Stimulated activated CD8-positive, alpha-beta memory T cell treated with anti-CD3 and anti-CD28 coated beads, Interleukin-4, amount 100 ng/mL, for 48 hours (primary cell): ENCODE results near the gene LTF.

Experiments
- DNase-seq: peaks from one replicate; pipeline ENCODE4 v3.0.0-alpha.2; 2020

The LTF gene

DNA sequence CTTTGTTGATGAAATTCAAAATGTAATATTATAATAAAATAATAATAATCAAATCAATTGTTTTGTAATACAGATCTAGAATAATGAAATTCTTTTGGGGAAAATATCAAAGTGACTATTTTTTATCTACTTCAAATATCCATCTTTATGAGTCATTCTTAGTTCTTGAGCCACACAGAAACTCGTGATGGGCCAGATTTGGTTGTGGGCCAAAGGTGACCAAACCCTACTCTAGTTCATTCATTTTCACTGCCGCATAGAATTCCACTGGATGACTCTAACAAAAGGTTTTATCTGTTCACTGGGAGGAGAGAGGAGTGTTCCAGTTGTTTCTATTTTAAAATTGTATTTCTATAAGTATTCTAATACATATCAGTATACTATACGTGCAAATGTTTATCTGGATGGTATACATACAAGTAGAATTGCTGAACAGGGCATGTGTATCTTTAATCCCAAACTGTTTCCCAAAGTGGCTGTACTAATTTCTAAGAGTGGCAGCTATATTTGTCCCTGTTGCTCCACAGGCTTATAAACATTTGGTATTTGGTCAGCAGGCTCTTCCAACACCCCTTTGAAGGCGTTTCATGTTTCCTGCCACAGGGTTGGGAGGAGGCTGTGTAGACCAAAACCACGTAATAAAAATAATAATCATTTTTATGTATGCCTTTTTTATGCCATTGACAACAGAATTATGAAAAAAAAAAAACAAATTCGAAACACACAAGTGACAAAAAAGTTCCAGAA, 25.8 kb upstream of the LTF start:
- no peak for DNase-seq

DNA sequence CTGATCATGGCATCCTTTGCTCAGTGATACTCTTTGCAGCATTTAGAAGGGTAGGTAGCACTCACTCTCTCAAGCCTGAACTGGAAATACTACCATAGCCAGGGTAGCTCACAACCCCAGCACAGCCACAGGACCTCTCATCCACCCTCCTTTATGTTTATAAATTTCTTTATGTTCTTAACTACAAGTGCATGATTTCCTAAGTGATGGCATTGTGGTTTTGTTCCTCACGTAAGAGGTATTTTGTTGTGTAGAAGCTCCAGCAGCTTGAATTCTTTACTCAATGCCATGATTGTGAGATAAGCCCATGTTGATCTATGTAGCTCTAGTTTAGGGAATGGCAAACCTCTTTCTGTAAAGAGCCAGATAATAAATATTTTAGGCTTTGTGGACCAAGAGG, 25.2 kb upstream of the LTF start:
- DNase-seq = no peak

DNA sequence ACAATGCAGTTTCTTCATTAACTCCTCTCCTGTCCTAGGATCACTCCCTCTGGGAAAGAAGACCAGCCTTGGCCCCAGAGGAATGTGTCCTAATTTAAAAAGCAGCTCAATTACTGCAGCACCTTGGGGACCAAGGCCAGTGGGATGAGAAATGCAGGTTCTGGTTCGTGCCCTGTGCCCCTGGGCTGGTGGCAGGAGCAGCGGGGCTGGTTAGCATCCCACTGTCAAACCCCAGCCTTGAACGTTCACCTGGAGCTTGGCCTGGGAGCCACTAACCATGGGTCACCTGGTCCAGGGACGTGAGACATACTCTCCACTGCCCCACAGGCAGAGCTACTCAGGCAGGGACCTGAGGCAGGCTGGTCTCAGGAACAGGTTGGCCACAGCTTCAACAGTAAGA, 24.7 kb upstream of the LTF start:
- DNase-seq = no peak

DNA sequence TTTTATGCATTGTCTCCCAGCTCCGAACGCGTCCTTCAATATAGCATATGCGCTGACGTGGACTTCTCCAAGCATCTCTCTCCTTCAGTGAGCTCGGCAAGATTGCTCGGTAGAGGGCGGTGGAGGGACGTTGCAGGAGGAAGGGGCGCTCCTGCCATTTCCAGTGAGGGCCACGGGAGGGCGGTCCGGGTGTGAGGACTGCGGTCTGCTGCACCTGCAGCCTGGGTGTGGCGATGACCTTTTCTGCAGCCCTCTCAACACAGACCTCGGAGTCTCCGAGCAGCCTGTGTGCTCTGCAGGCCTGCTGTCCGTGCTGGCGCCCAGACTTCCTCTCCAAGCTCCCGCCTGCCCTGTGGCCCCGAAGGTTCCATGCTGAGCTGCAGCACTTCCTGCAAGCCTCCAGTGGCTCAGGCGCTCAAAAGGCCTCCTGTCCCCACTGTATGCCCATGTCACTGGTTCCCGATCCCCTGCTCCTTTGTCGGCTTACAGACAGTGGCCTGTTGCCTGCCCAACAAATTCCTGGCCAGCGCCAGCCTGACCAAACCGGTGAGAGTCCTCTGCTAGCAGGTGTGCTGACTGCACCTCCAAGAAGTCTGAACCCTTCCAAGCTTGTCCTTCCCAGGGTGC, 24.1 kb upstream of the LTF start:
- peak; percentile 96 for DNase-seq

DNA sequence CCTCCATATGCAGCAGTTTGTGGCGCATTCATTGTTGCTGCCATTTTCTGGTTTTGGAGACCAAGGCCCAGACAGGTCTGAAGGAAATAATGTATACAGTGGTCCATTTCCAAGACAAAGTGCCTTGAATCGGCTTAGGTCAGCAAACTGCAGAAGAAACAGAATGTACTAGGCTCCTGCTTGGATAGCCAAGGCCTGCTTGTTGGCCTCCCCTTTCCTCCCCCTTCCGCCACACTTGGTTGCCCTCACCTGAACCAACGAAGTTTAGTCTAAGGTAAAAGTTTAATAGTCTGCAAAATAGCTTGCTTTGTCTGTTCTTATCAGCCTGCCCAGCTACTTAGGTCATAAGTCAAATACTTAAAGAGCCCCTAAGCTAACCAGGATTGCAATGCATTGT, 21.1 kb upstream of the LTF start:
- DNase-seq = no peak

DNA sequence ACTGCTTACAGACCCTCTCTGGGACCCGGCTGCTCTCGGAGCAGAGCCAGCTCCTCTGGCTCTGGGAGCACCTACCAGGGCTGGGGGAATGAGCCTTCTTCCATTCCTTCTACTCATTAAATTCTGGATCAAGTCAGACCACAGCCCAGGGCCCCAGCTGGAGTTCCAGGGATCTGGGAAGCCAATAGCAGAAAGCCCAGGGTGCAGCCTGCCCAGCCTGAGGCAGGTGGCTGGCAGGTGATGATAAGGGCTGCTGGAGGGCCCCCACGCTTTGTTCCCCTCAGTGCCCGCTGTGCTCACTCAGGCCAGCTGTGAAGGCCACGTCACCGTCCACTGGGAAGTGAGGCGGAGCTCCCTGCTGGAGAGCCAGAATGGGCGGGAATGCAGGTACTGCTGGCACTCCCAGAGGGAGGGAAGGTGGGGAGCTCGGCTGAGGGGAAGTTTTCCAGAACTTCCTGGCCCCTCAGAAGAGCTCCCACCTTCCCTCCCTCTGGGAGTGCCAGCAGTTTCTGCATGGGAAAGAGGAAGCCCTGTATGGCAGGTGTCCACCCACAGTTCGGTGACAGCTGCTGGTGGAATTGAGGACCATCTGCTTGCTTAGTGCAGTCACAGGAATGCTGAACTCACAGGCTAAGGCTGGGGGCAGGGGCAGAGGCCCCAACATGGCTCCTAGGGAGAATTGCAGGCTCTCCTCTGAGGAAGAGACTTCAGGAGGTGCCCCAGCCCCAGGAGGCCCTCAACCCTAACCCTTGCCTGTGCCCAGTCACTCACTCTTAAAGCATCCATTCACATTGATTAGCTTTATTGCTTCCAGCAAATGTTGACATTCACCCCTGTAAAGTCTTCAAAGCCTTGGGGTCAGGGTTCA, 20.4 kb upstream of the LTF start:
- no peak for DNase-seq

DNA sequence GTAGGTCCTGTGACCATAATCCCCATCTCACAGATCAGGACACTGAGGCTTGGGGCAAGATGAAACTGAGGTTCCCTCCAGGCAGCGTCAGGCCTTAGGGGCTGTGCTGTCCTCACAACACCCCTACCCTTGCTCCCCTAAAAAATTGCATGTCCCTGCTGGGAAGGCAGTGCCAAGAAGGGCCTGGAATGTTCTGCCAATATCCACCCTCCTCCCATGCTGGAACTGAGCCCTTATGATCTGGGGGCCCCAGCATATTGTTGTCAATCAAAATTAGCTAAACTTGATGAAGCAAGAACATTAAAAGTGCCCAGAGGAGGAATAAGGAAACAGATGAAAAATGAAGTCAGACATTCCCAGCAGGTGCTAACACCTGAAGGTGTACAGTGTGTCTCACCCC, 19.7 kb upstream of the LTF start:
- no peak for DNase-seq

DNA sequence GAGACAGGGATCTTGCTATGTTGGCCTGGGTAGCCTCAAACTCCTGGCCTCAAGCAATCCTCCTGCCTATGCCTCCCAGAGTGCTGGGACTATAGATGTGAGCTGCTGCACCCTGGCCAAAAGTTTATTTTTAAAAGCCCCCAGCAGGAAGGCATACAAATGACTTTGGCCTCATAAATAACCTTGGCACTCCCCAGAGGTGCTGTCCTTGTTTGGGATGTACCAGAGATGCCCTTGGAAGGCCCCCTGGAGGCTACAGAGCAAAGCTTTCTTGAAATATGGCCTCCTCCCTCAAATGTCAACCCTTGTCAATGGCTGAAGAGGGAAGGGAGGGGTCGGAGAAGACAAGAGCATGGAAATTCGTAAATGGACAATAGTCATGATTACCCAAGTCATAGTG, 19.1 kb upstream of the LTF start:
- DNase-seq = no peak

DNA sequence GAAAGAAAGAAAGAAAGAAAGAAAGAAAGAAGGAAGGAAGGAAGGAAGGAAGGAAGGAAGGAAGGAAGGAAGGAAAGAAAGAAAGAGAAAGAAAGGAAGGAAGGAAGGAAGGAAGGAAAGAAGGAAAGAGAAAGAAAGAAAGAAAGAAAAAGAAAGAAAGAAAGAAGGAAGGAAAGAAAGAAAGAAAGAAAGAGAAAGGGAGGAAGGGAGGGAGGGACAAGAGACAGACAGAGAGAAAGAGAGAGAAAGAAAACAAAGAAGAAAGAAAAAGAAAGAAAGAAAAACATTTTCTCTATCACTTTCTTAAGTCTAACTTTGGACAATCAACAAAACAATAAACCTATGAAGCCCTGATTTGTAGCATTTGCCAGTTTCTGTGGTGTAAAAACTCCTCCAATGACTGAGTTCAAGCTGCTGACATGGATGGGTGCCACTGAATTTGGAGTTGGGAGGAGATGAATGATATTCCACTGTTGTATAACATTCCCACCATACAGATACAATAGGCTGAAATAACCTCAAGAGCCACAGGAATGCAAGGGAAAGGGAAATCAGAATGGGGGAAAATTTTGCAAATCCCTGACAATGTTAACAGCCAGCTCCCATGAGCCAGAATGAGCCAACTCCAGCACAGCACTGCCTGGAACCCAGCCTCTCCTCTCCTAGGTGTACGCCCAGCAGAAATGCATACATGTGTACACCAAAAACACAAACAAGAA, 18.1 kb upstream of the LTF start:
- DNase-seq = no peak

DNA sequence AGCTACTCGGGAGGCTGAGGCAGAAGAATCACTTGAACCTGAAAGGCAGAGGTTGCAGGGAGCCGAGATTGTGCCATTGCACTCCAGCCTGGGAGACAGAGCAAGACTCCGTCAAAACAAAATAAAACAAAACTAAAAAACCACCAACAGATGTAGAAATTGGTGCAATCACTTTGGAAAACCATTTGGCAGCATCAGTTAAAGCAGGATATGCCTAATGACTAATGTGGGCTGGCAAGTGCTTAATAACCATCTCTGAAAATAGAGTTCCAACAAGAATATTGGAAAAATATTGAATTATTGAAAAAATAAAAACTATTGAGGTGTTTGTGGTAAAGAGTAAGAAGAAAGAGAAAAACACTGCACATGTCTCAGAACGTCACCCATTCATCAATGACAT, 16.9 kb upstream of the LTF start:
- no peak for DNase-seq

DNA sequence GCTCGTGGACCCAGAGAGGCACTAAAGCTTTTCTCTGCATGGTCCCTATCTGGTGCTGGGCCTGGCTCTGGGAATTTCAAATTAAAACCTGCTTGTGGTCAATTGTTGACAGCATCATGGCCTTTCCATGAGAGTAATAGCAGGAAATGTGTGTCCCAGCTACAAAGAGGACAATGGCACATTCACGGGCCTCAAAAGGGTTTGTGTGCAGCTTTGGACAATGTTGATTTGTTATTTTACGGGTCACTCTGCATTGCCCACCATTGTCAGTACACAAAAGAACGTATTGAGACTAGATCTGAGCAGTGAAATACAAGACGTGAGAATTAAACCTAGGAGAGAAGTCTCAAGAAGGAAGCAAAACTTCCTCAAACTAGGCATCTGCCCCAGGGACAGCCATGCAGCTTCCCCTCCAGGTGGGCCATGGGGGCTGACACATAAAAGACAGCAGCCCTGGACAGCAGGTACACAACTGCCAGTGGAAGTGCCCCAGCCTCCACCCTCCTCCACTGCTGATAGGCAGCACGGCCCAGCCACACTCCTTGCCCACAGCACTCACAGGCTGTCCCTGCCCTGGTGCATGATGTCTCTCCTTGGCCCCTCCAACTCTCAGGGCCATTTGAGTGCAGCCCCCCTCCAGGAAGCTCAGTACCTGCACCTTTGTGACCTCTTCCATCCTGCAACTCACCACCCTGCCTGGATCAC, 15.9 kb upstream of the LTF start:
- DNase-seq = no peak

DNA sequence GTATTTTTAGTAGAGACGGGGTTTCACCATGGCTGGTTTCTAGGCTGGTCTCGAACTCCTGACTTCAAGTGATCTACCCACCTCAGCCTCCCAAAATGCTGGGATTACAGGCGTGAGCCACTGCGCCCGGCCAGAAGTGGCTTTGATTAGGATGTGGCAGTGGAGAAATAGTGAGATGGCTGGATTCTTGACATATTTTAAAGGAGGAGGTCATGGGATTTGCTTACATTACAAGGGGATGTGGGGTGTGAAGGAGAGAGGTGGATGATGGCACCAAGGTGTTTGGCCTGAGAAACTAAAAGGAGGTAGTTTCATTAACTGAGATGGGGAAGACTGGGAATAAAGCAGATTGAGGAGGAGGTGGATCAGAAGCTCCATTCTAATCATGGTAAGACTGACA, 15.0 kb upstream of the LTF start:
- no peak for DNase-seq

DNA sequence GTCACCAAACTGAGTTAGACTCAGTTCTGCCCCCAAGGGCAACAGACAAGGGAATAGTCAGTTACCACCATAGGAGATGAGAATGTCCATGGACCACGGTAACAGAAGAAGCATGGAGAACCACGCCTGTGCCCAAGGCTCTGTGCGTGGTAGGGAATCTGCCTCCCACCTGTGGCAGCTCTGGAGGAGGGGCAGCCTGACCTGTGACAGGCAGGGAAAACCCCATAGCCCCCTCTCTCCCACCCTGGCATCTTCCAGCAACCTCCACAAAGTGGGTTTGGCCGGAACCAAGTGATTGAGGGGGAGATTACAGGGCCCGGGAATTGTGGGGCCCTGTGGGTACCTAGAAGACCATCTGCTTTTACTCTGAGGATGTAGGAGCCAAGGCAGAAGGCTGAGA, 14.3 kb upstream of the LTF start:
- no peak for DNase-seq

DNA sequence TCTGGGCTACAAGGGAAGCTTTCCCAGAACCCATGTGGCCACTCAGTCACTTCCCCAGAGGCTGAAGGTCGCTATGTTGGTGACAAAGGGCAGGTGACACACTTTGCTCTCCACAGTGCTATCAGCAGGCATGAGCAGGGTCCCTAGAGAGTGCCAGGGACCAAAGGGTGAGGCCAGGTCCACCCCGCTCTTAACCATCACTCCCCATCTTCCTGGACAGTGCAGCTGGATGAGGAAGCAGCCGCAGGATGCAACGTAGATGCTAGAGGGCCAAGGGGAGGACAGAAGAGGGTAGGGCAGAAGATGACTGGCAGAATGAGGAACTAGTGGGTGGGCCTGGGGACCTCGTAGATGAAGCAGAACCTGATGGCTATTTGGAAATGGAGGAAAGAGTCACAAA, 13.6 kb upstream of the LTF start:
- DNase-seq = no peak

DNA sequence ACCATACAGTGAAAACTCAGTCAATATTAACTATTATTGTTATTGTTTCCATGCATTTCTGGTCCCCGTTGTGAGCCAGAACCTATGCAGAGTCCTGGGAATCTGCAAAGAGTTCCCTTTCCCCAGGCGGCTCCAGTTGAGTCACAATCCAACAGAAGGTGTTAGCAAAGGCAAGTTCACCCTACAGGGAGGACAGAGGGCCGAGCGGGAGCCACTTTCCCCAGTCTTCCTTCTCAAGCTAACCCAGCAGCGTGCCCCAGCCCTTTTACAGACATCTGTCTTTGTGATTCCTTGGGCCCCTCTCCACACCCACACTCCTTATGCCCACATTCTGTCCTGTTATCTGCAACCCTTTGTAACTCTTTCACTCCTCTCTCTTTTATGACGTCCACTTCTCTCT, 13.1 kb upstream of the LTF start:
- DNase-seq = no peak

DNA sequence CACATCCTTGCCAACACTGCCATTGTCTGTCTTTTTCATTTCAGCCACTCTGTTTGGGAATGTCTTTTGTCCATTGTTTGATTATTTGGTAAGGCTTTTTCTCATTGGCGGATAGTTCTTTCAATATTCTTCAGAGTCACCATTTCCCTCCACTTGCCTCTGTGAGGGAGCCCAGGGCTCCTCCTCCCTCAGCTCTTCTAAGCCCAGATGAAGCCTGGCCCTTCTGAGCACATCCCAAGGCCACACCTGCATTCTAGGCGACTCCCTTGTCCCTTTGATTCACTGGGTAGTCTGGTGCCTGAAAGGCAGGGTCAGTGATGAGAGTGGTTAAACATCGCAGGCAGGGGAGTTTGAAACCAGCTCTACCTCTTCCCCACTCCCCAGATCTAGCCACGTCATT, 12.4 kb upstream of the LTF start:
- no peak for DNase-seq

DNA sequence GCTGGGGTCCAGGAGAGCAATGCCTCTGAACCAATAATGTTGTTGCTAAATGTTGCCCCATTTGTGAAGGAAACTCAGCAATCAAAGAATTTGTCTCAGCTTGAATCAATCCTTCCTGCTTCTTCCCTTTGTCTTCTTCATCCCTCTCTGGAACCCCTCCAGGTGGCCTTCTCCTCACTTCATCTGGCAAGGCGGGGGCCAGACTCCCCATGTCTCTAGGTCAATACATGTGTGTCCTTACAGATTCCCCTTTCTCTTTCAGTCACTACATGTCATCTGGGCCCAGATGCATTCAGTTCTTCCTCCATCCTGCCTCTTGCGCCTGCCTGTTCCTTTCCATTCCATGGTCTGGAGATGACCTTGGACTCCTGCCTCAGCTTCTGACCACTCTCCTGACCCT, 8.0 kb upstream of the LTF start:
- no peak for DNase-seq

DNA sequence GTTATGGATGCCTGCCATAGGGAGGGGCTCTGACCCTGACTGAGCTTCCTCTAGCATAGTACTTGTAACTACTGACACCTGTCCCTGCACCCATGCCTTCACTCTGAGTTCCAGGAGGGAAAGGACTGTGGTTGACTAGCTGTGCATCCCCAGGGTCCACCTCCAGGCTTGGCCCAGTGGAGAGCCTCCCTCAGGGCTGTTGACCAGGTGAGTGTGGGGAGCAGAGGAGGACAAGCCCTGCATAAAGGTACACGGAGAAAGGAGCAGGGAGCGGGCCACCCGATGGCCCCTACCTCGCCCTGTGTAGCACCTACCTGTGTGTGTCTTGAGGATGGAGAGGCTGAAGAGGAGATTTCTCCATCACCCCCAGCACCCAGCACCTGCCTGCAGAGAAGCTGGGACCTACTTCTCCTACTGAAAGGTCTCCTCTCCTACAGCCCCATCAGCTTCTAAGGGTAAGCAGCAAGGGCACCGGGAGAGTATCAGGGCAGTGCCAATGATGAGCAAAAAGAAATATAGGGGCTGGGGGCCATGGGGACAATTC, 6.7 kb upstream of the LTF start:
- DNase-seq = no peak

DNA sequence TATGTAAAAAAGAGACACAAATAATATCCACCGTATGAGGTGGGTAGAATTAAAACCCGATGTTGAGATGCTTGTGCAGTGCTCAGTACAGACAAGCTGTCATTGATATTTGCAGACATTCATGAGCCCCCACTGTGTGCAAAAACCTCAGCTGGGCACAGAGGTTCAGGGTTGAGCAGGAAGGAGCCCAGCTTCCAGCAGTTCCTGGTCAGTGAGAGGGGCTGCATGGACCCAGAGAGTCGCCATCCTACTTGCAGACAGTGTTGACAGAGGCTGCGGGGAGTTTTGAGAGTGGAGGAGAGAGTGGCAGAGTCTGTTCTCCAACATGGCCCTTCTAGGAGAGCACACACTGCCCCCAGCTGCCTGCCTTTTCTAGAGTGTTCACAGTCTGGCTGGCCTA, 6.1 kb upstream of the LTF start:
- DNase-seq = no peak

DNA sequence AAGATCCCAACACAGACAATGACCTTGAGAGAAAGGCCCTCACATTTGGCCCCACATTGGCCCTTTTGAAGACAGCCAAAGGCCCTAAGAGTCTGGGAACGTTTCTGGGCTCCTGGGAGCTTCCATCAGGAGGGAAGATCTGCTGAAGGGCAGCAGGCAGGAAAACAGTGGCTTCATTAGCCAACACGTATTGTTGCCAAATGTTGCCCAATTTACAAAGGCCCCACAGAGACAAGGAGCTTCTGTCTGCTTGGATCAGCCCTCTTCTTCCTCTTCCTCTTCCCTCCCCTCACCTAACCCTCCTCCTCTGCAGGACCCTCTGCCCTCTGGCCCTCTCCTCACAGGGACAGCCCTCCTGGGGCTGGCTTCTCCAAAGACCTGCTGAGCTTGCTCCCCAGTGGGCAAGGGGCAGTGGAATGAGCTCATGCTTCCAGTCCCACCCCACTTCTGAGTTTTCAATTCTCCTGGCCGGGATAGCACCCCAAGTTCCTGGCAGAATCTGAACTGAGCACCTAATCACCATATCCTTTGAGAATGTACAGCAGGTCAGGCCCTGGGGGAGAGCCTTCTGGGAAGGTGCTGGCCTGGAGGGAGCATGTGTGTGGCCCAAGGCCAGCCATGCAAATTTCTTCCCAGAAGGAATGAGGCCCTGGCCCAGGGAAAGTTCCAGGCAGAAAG, 5.1 kb upstream of the LTF start:
- DNase-seq = no peak

DNA sequence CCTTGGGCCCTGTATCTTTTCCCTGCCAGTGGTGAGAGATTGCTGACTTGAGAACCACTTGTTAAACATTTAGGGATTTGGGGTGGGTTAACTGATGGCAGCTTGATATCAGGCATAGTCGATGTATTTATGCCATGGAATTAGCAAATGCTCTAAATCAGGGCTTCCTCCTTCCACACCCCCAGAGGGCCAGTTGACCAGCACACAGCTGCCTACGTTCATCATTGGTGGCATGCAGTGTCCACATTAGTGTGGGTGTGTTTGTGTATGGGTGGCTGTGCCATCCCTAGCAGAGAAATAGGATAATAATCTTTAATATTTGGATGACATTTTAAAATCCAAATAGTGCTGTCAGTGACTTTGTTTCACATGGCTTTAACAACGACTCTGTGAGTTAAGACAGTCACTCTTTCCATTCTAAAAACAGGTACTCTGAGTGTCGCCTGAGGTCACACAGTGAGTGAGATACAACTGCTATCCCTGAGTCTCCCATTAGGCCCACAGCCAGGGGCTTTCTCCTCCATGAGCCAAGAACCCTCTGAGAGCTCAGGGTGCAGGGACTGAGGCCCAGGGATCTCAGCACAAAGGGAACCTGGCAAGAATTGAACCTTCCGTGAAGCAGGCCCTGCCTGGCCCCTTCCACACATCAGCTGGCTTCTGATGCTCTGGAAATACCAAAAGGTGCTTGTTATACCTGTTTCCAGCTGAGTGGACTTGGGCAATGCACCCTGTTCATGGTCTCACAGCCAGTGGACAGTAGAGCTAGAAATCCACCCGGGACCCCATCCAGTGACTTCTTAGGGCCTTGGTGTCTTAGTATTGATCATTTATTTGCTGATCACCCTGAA, 4.3 kb upstream of the LTF start:
- peak; percentile 6 for DNase-seq
